ENCODE results near the gene UBE3D.
"Not testable (repeated sequence)": the region's sequence is repeated elsewhere in the genome, so short reads cannot be mapped to it uniquely, and the experiment has no call there.

The UBE3D gene

GRCh38 chr6:82909551-82909950 is 156.1 kb downstream of the UBE3D start:
- DNase-seq: no peak

DNA sequence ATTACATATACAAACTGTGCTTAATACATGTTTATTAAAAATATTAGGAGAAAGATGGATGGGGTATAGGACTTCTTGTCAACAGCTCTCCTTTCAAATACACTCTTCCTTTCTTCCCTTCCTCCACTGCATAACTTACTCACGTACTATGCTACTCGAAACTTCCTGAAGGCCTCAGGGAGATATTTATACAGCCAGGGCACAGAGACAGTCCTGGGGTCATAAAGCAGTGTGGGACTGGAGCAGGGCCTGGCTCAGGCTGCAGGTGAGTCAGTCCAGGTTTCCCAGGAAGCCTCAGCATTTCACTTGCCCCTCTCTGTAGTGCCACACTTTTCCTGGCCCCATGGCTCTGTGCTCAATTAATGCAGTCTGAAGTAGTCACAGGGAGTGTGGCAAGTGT is 157.0 kb downstream of the UBE3D start:
- DNase-seq: no peak

DNA sequence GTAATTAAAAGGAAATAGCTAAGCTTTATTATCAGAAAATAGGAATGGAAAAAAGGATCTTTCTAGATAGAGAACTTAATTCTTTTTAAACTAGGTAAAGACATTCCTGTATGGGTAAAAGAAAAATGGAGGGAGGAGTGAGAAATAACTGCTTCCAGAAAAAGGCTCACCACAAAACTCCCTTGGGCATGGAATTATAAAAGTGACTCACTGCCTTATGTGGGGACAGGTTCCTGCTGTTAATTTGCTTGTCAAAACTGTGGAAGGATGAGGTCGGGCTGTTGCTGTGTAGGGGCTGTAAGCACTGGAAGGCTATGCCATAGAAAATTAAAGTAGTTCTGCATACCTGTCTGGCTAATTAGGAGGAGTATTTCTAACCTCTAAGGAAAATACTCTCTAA is 158.7 kb downstream of the UBE3D start:
- no peak for DNase-seq

- DNase-seq: peak; percentile 2
Measured at GRCh38 chr6:82906489-82906888, 159.2 kb downstream of the UBE3D start.

- DNase-seq: no peak
Measured at GRCh38 chr6:82904860-82905259, 160.8 kb downstream of the UBE3D start.

GRCh38 chr6:82904257-82904656 is 161.4 kb downstream of the UBE3D start:
- DNase-seq: no peak

GRCh38 chr6:82902290-82902689 is 163.4 kb downstream of the UBE3D start:
- no peak for DNase-seq

GRCh38 chr6:82894653-82895259 is 170.9 kb downstream of the UBE3D start:
- no peak for DNase-seq

- DNase-seq: peak; percentile 3
Measured at GRCh38 chr6:82893889-82894652, 171.6 kb downstream of the UBE3D start.

GRCh38 chr6:82891503-82891902 is 174.1 kb downstream of the UBE3D start:
- DNase-seq: not testable (repeated sequence)

GRCh38 chr6:82891076-82891475 is 174.6 kb downstream of the UBE3D start:
- DNase-seq: no peak

DNA sequence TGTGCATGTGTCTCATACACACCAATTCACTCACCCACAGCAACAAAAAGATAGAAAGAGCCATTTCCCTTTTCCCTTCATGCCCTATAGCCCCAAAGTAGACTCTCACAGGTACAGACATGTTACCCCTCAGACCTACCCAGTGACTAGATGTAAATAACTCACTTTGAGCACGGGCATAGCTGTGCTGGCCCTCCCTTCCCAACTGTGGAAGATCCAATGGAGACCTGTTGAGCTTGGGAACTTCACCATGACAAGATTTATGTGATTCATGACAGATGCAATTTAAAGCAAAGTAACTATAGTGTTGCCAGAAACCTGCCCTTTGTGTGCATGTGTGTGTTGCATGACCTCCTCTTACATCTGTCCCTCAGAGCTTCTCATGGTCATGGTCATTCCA is 175.4 kb downstream of the UBE3D start:
- no peak for DNase-seq

GRCh38 chr6:82889143-82889542 is 176.5 kb downstream of the UBE3D start:
- DNase-seq: no peak

- peak; percentile 4 for DNase-seq
Measured at GRCh38 chr6:82882363-82883023, 183.1 kb downstream of the UBE3D start.

- no peak for DNase-seq
Measured at GRCh38 chr6:82881519-82881918, 184.1 kb downstream of the UBE3D start.

DNA sequence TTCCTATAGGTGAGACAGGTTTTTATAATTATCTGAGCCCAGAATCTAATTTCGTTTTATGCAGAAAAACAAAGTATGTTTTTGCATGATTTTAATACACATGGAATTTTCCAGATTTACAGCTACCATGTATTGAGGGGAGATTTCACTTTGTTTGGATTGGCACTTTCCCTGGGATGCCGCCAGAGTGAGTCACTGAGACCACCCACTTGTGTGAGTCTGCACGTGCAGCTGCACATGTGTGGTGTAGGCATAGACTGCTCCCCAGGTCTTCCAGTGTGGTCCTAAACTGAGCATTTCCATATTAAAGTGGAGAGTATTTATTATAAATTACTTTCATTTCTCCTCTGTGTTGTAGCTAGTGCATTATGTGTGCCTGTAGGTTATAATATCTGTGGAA is 186.8 kb downstream of the UBE3D start:
- DNase-seq: no peak

DNA sequence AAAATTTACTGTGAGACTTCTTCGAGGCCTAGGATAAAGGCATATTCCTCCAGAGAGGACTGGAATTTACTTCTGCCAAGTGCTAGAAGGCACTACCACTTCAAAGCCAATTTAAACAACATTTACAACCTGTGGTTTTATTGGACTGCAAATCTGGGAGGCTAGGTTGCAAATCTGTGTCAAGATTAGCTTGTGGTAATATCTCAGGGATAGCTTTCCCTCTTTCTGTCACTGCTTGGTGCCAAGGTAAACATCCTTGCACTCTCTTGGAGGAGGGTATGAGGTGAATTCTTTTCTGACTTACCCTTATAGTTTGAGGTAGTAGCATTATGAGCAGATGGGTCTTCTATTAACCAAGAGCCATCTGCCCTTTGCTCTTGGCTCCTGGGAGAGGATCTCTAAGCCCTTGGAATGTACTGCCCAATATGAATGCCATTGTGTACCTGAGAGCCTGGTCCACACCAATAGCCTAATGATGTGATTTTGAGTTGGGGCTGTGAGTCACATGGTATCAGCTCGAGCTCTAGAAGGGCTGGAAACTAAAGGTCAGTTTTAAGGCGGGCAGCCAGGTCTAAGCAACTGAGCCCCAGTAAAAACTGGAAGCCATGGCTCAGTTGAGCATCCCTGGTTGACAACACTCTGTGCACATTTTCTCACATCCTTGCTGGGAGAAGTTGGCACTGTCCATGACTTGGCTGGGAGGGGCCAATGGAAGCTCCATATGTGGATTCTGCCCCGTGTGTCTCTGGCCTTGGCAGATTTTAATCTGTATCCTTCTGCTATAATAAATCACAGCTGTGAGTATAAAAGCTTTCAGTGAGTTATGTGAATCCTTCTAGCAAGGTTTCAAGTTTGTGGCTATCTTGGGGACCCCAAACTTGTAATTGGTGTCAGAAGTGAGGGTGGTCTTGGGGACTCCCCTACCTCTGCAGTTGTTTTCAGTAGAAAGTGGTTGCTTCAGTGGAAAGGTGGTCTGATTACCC is 188.1 kb downstream of the UBE3D start:
- no peak for DNase-seq

- no peak for DNase-seq
Measured at GRCh38 chr6:82875573-82876185, 190.0 kb downstream of the UBE3D start.

DNA sequence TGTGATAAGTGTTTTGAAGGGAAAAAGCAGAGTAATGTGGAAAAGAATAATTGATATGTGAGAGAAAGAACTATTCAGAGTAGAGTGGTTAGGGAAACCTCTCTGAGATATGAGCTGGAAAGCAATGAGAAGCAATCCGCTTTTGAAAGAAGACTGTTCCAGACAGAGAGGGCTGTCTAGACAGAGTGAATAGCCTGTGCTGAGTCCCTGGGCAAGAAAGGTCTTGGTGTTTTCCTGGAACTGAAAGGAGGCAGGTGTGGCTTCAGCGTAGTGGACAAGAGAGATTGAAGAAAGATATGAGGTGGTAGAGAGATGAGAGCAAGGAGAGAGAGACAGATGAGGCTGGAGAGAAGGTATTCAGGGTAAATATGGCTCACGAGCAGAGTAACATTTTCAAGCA is 190.8 kb downstream of the UBE3D start:
- DNase-seq: no peak

- DNase-seq: no peak
Measured at GRCh38 chr6:82872185-82872584, 193.5 kb downstream of the UBE3D start.

GRCh38 chr6:82870582-82871172 is 195.0 kb downstream of the UBE3D start:
- no peak for DNase-seq

GRCh38 chr6:82869493-82869892 is 196.1 kb downstream of the UBE3D start:
- DNase-seq: no peak

Measured in hematopoietic multipotent progenitor cell treated with erythropoietin and hydrocortisone succinate and interleukin-3 and kit ligand, for 4 days (in vitro differentiated cells).